K562 (cell line): ENCODE measurements around the gene TXNRD2. TPM values are rescaled to one million over a fixed set of nuclear protein-coding genes. Genes with fewer than 3 reads are reported as not detected.

Experiments used
- ATAC-seq: fragments of 200-7000 bp; cut with Tn5 transposase; 3 replicates; pipeline ENCODE4 v1.9.1; 2020; ENCODE audit warnings: moderate library complexity
- BruUV-seq: library from RNA; stranded (reverse); fragments of 400-500 nt; replicated peaks from 2 replicates; lab custom pipeline; 2021; lab: Mats Ljungman, UMichigan
- CTCF ChIA-PET: fragments of 300-600 bp; formaldehyde crosslinking; extraction: SDS; loops from one replicate; lab custom pipeline; 2021; ENCODE audit warnings: low intra/inter-chr PET ratio; lab: Yijun Ruan, JAX
- POLR2A ChIA-PET: fragments of 300-600, 350-650 bp; sonication (Branson Sonifier 250); formaldehyde crosslinking; extraction: SDS; loops from one replicate; lab custom pipeline; 2021; ENCODE audit warnings: antibody characterized with exemption, inconsistent platforms; lab: Yijun Ruan, JAX
- DNase-seq, 4 experiments: peaks; one replicate each; pipeline versions ENCODE4 v3.0.0 to v3.0.0-alpha.2; 2011 to 2018; ENCODE audit warnings: low spot score in 3 of 4, mixed read lengths in 3 of 4; ENCODE audit errors: extremely low read depth in 1 of 4
- FAIRE-seq: peaks from 2 replicates; lab custom pipeline; 2011; peaks lifted over from hg19 to GRCh38; lab: Jason Lieb, UNC
- H2AFZ ChIP-seq: 2 replicates; pipeline ENCODE4 v1.6.0; 2011; ENCODE audit warnings: low read depth, low read length, control low read depth, inconsistent platforms
- H3K27ac ChIP-seq: fragments of 200-600 bp; 3 replicates; pipeline ENCODE4 v1.8.0; 2011; ENCODE audit warnings: low read depth, mild to moderate bottlenecking, control low read depth, inconsistent platforms, low read length, moderate library complexity, mixed read lengths; ENCODE audit errors: extremely low read depth
- H3K27me3 ChIP-seq, 2 experiments: fragments of 300-600 bp in 1 of 2; 2 replicates in 1 of 2; 3 replicates in 1 of 2; pipeline versions ENCODE4 v1.6.0 to v1.8.0; 2011; ENCODE audit warnings: inconsistent platforms in 2 of 2, low read length in 2 of 2, mild to moderate bottlenecking in 1 of 2, mixed read lengths in 1 of 2, moderate library complexity in 1 of 2; ENCODE audit not compliant: control insufficient read depth in 2 of 2, insufficient read depth in 2 of 2
- H3K36me3 ChIP-seq: fragments of 300-600 bp; 3 replicates; pipeline ENCODE4 v1.8.0; 2011; ENCODE audit warnings: mild to moderate bottlenecking, low read length, inconsistent platforms; ENCODE audit not compliant: control insufficient read depth, insufficient read depth
- H3K4me1 ChIP-seq, 2 experiments: fragments of 200-600 bp in 1 of 2; replicated peaks in 1 of 2; 2 replicates in 1 of 2; 3 replicates in 1 of 2; pipeline versions ENCODE4 v1.5.1 to v1.8.0; 2011; ENCODE audit warnings: inconsistent platforms in 2 of 2, low read length in 2 of 2, mild to moderate bottlenecking in 1 of 2, mixed read lengths in 1 of 2, moderate library complexity in 1 of 2; ENCODE audit not compliant: control insufficient read depth in 2 of 2, insufficient read depth in 2 of 2
- H3K4me2 ChIP-seq: 2 replicates; pipeline ENCODE4 v1.6.1; 2011; ENCODE audit warnings: low read length, control low read depth, inconsistent platforms, mixed read lengths; ENCODE audit not compliant: insufficient read depth
- H3K4me3 ChIP-seq: fragments of 200-600 bp; sonication (generic), shearing (Covaris generic); 2 replicates; pipeline ENCODE4 v1.5.1; 2016; ENCODE audit warnings: control low read depth, inconsistent platforms
- H3K79me2 ChIP-seq: fragments of 200-600 bp; 3 replicates; pipeline ENCODE4 v1.8.0; 2011; ENCODE audit warnings: low read length, inconsistent platforms; ENCODE audit not compliant: control insufficient read depth, insufficient read depth
- H3K9ac ChIP-seq, 2 experiments: 2 replicates each; pipeline versions ENCODE4 v1.6.0 to v1.6.1; 2011; ENCODE audit warnings: low read depth in 2 of 2, low read length in 2 of 2, control low read depth in 1 of 2, inconsistent platforms in 1 of 2, mild to moderate bottlenecking in 1 of 2, mixed read lengths in 1 of 2; ENCODE audit not compliant: insufficient read depth in 1 of 2
- H3K9me1 ChIP-seq: one replicate; pipeline ENCODE4 v1.6.0; 2011; ENCODE audit warnings: inconsistent platforms, mild to moderate bottlenecking, low read length, moderate library complexity; ENCODE audit not compliant: control insufficient read depth, insufficient read depth
- H3K9me3 ChIP-seq: replicated peaks from 2 replicates; pipeline ENCODE4 v1.5.1; 2011; ENCODE audit warnings: low read depth, low read length, inconsistent platforms; ENCODE audit not compliant: control insufficient read depth, insufficient read depth
- H4K20me1 ChIP-seq: replicated peaks from 2 replicates; pipeline ENCODE4 v1.6.1; 2011; ENCODE audit warnings: low read length, inconsistent platforms, mixed read lengths; ENCODE audit not compliant: control insufficient read depth, insufficient read depth
- ATF7 ChIP-seq: fragments of 450-650 bp; IDR thresholded peaks from 2 replicates; pipeline ENCODE4 v1.7.1; 2014; ENCODE audit warnings: mild to moderate bottlenecking, moderate library complexity
- C11orf30 ChIP-seq: fragments of 450-650 bp; IDR thresholded peaks from 2 replicates; pipeline ENCODE4 v1.6.1; 2016; ENCODE audit warnings: low read depth, mild to moderate bottlenecking
- CXXC5 ChIP-seq: fragments of 250-450 bp; sonication (Bioruptor Pico); IDR thresholded peaks from 2 replicates; pipeline ENCODE4 v1.8.0; 2022; ENCODE audit warnings: inconsistent platforms, mild to moderate bottlenecking, moderate library complexity
- KAT2B ChIP-seq: IDR thresholded peaks from one replicate; pipeline ENCODE4 v1.6.1; 2012; ENCODE audit warnings: low read depth, mild to moderate bottlenecking, control low read depth, inconsistent platforms, low read length, moderate library complexity
- KDM2B ChIP-seq: fragments of 250-450 bp; sonication (Bioruptor Pico); IDR thresholded peaks from 2 replicates; pipeline ENCODE4 v1.8.0; 2021; ENCODE audit warnings: mild to moderate bottlenecking, moderate library complexity
- MXI1 ChIP-seq: IDR thresholded peaks from 2 replicates; pipeline ENCODE4 v1.6.1; 2011; ENCODE audit warnings: low read depth, mild to moderate bottlenecking, improper control_type of control experiment, low read length
- RB1 ChIP-seq: fragments of 450-650 bp; IDR thresholded peaks from 2 replicates; pipeline ENCODE4 v1.6.1; 2017; ENCODE audit warnings: low read depth, mild to moderate bottlenecking
- SAP30 ChIP-seq: fragments of 200-600 bp; sonication (generic); IDR thresholded peaks from 2 replicates; pipeline ENCODE4 v1.6.1; 2012; ENCODE audit warnings: borderline replicate concordance, low read depth, mild to moderate bottlenecking, moderate library complexity, low read length, control low read depth, inconsistent platforms; ENCODE audit not compliant: insufficient read depth, poor library complexity, severe bottlenecking
- SIRT6 ChIP-seq: IDR thresholded peaks from one replicate; pipeline ENCODE4 v1.6.1; 2012; ENCODE audit warnings: low read depth, mild to moderate bottlenecking, control low read depth, inconsistent platforms, low read length, moderate library complexity
- SNAPC5 ChIP-seq: fragments of 250-450 bp; sonication (Bioruptor Pico); IDR thresholded peaks from 2 replicates; pipeline ENCODE4 v1.8.0; 2021; ENCODE audit warnings: moderate library complexity, mild to moderate bottlenecking, inconsistent platforms
- TBL1XR1 ChIP-seq, 2 experiments: IDR thresholded peaks; 2 replicates each; pipeline ENCODE4 v1.6.1; 2012; ENCODE audit warnings: improper control_type of control experiment in 2 of 2, low read length in 2 of 2, mild to moderate bottlenecking in 1 of 2
- TEAD4 ChIP-seq, 2 experiments: sonication (generic) in 1 of 2; formaldehyde crosslinking in 1 of 2; IDR thresholded peaks; 2 replicates each; pipeline versions ENCODE4 v1.6.1 to v1.8.0; 2012 to 2022; ENCODE audit warnings: borderline replicate concordance in 1 of 2, inconsistent platforms in 1 of 2, low read length in 1 of 2, mild to moderate bottlenecking in 1 of 2, missing genetic modification reagents in 1 of 2
- ZNF75A ChIP-seq: fragments of 450-650 bp; formaldehyde crosslinking; IDR thresholded peaks from 2 replicates; pipeline ENCODE4 v1.4.0; 2020; ENCODE audit warnings: mild to moderate bottlenecking
- WGBS: fragments of 100-300 bp; shearing (Covaris generic); methylation state at CpG from one replicate; pipeline ENCODE4 v1.1.6; 2016; ENCODE audit warnings: low coverage, mixed read lengths; ENCODE audit not compliant: insufficient coverage; ENCODE audit errors: missing lambda C conversion rate; 5-methylcytosine and 5-hydroxymethylcytosine counted together
- in situ Hi-C: fragments of 300-500 bp; cut with MboI; formaldehyde crosslinking; loops from 4 replicates; pipeline ENCODE4 v1.15.0; 2018; ENCODE audit warnings: inconsistent platforms, mixed read lengths
- intact Hi-C: fragments of 100-400 bp; cut with micrococcal nuclease; formaldehyde crosslinking; loops from 2 replicates; pipeline ENCODE4 v1.14.2; 2022
- polyA plus RNA-seq, 8 experiments: library from polyadenylated mRNA; depleted of rRNA in 4 of 8; stranded (reverse) in 5 of 8; unstranded in 3 of 8; fragments of >200 nt; fragmentation: Nextera tagmentation in 2 of 8; fragmentation: Illumina TruSeq in 1 of 8; extraction: Ambion mirVana in 2 of 8; extraction: Trizol in 1 of 8; gene quantifications; 2 replicates each; pipeline versions ENCODE4 v1.2.1 to v1.2.3, GENCODE V29; 2011 to 2014; ENCODE audit warnings: inconsistent platforms in 1 of 8, missing spikeins in 1 of 8
- total RNA-seq, 7 experiments: library from RNA; depleted of rRNA in 6 of 7; stranded (reverse); fragments of >200 nt in 6 of 7; fragmentation: Illumina TruSeq in 2 of 7; extraction: Trizol in 2 of 7; gene quantifications; 2 replicates each; pipeline versions ENCODE4 v1.2.1 to v1.2.3, GENCODE V29; 2011 to 2021; ENCODE audit warnings: low replicate concordance in 1 of 7
- TF ChIP-seq, protein P1 (sequence below): fragments of 250-450 bp; sonication (Bioruptor Pico); IDR thresholded peaks from 2 replicates; pipeline ENCODE4 v1.5.0; 2022; ENCODE audit warnings: mild to moderate bottlenecking
- TF ChIP-seq, protein P2 (sequence below): fragments of 250-450 bp; sonication (Bioruptor Pico); IDR thresholded peaks from 2 replicates; pipeline ENCODE4 v1.9.0; 2021; ENCODE audit warnings: mild to moderate bottlenecking, inconsistent platforms

TXNRD2 gene
- total and polyA plus RNA-seq, 9 of the 15 experiments (the other 6 are each of a cell fraction or from before 2014, with no cell fraction given) = 3.3 to 80.2 (median 49.4) TPM

- no peaks in the 10 kb centered on the region for H3K9me3 ChIP-seq
- POLR2A ChIA-PET = interaction anchor here (0.5 to 1.8 kb wide), 13 partner anchors 9 to 419 kb away, joined by 3 to 10 read pairs (median 3); partner anchors contain the start of gene GP1BB
- FAIRE-seq (peak; percentile 96), ATAC-seq (peak; percentile 93), DNase-seq (peak; percentile 100)
- H3K36me3 ChIP-seq = peaks cover 35% of the 10 kb centered on the region; the same call in 2 of the 3 replicates
- no peaks in the 10 kb centered on the region for H3K27me3 ChIP-seq
- peak overlapping the region; percentile 52 for H2AFZ ChIP-seq
- in situ Hi-C loops = no loop called here
- H3K4me1 ChIP-seq = peaks cover 23 to 69% of the 10 kb centered on the region in 2 experiments
- peaks cover 14% of the 10 kb centered on the region; the same call in 1 of the 3 replicates for H3K79me2 ChIP-seq
- H3K4me3 ChIP-seq = peak overlapping the region; percentile 19
- WGBS = 19% methylated on average over 30 of the region's 30 CpGs
- no TSS peak for BruUV-seq
- H4K20me1 ChIP-seq = peaks cover 35% of the 10 kb centered on the region
- H3K4me2 ChIP-seq = peak overlapping the region; percentile 72
- peak overlapping the region; percentile 43; the same call in 2 of the 3 replicates for H3K27ac ChIP-seq
- peak overlapping the region; percentile 26 to 91; a peak in 3 of 4 replicates for H3K9ac ChIP-seq
- intact Hi-C loops = no loop called here
- H3K9me1 ChIP-seq = peaks cover 6% of the 10 kb centered on the region
- CTCF ChIA-PET = no interaction called here
- TF ChIP-seq RB1 (peak; percentile 76; the same call in 1 of the 2 replicates), TEAD4 (IDR thresholded peaks at IDR 0.05; ENCODE audit: low read length) (peak; percentile 33; the same call in 1 of the 2 replicates), TEAD4 (CRISPR knock-in tag; IDR thresholded peaks at IDR 0.05; ENCODE audit: borderline replicate concordance) (no peak), KDM2B (peak; percentile 76), CXXC5 (CRISPR knock-in tag) (peak; percentile 41; the same call in 1 of the 2 replicates), SIRT6 (no peak), ZNF75A (no peak), SAP30 (peak; percentile 70), TBL1XR1 (IDR thresholded peaks at IDR 0.05; ENCODE audit: low read length in 2 of 2) (peak; percentile 4 to 31; a peak in 1 of 4 replicates), SNAPC5 (CRISPR knock-in tag) (no peak), C11orf30 (no peak), ATF7 (peak; percentile 44; the same call in 1 of the 2 replicates), KAT2B (no peak), MXI1 (peak; percentile 56; the same call in 1 of the 2 replicates)
- TF ChIP-seq, protein P1, sequence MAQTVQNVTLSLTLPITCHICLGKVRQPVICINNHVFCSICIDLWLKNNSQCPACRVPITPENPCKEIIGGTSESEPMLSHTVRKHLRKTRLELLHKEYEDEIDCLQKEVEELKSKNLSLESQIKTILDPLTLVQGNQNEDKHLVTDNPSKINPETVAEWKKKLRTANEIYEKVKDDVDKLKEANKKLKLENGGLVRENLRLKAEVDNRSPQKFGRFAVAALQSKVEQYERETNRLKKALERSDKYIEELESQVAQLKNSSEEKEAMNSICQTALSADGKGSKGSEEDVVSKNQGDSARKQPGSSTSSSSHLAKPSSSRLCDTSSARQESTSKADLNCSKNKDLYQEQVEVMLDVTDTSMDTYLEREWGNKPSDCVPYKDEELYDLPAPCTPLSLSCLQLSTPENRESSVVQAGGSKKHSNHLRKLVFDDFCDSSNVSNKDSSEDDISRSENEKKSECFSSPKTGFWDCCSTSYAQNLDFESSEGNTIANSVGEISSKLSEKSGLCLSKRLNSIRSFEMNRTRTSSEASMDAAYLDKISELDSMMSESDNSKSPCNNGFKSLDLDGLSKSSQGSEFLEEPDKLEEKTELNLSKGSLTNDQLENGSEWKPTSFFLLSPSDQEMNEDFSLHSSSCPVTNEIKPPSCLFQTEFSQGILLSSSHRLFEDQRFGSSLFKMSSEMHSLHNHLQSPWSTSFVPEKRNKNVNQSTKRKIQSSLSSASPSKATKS (CRISPR knock-in tag) = no peak
- TF ChIP-seq, protein P2, sequence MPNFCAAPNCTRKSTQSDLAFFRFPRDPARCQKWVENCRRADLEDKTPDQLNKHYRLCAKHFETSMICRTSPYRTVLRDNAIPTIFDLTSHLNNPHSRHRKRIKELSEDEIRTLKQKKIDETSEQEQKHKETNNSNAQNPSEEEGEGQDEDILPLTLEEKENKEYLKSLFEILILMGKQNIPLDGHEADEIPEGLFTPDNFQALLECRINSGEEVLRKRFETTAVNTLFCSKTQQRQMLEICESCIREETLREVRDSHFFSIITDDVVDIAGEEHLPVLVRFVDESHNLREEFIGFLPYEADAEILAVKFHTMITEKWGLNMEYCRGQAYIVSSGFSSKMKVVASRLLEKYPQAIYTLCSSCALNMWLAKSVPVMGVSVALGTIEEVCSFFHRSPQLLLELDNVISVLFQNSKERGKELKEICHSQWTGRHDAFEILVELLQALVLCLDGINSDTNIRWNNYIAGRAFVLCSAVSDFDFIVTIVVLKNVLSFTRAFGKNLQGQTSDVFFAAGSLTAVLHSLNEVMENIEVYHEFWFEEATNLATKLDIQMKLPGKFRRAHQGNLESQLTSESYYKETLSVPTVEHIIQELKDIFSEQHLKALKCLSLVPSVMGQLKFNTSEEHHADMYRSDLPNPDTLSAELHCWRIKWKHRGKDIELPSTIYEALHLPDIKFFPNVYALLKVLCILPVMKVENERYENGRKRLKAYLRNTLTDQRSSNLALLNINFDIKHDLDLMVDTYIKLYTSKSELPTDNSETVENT (CRISPR knock-in tag) = 0 out of 2 replicates have a peak, but pooled peaks have one; percentile 51
Measured at GRCh38 chr22:19959043-19959586, 17.5 kb upstream of the TXNRD2 start.
